ENCODE data around the gene HMCN2.
"Not testable (repeated sequence)": the region's sequence is repeated elsewhere in the genome, so short reads cannot be mapped to it uniquely, and the experiment has no call there.

The HMCN2 gene

DNA sequence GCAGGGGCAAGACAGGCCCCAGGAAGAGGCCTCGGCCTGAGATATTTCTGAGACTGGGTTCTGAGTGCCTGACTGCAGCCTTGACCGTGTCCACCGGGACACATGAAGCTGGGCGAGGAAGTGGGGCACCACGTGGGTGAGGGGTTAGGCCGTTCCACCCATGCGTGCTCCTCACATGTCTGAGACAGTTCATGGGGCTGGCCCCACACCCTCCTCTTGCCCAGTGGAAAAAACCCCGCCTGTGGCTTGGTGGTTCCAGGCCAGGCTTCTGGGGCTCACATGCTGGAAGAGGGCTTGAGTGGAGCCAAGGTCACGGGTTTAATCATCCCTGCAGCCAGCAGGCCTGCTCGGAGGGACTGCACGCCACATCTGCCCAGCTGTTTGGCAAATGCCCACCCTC, 11.4 kb downstream of the HMCN2 start:
- peaks cover 38% of the 10 kb centered on the region for H3K27me3 ChIP-seq (ENCODE audit: insufficient read depth, low read depth)
- no peaks in the 10 kb centered on the region for H3K36me3 ChIP-seq (ENCODE audit: insufficient read depth)

DNA sequence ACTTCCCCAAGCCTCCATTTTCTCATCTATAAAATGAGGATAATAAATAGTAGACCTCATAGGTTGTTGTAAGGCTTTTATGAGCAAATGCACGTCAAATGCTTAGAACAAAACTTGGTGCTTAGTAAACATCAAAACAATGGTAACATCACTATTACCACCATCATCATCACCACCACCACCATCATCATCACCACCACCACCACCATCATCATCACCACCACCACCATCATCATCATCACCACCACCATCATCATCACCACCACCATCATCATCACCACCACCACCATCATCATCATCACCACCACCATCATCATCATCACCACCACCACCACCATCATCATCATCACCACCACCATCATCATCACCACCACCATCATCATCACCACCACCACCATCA, 12.0 kb downstream of the HMCN2 start:
- not testable (repeated sequence) for H3K27ac ChIP-seq; H4K20me1 ChIP-seq (ENCODE audit: insufficient read depth); H3K4me1 ChIP-seq (ENCODE audit: low read depth, poor library complexity, severe bottlenecking); H3K4me3 ChIP-seq (IDR thresholded peaks at IDR 0.05; ENCODE audit: insufficient read depth, low read depth, low read length); H2AFZ ChIP-seq (ENCODE audit: low read depth); H3K9ac ChIP-seq; H3K79me2 ChIP-seq (ENCODE audit: insufficient read depth, low read depth); H3K4me2 ChIP-seq; H3K36me3 ChIP-seq (ENCODE audit: insufficient read depth)
- peaks cover 38% of the 10 kb centered on the region for H3K27me3 ChIP-seq (ENCODE audit: insufficient read depth, low read depth)

More for the DNA sequence above, 11.4 kb downstream of the HMCN2 start:
- Histone ChIP-seq H3K27ac (no peak overlapping the region), H3K9ac (no peak overlapping the region), H3K79me2 (ENCODE audit: insufficient read depth, low read depth) (no peaks in the 10 kb centered on the region), H3K4me3 (IDR thresholded peaks at IDR 0.05; ENCODE audit: insufficient read depth, low read depth, low read length) (no peak overlapping the region), H4K20me1 (ENCODE audit: insufficient read depth) (no peaks in the 10 kb centered on the region), H2AFZ (ENCODE audit: low read depth) (no peak overlapping the region), H3K4me1 (ENCODE audit: low read depth, poor library complexity, severe bottlenecking) (no peaks in the 10 kb centered on the region), H3K4me2 (no peak overlapping the region)
- TF ChIP-seq, protein P1, sequence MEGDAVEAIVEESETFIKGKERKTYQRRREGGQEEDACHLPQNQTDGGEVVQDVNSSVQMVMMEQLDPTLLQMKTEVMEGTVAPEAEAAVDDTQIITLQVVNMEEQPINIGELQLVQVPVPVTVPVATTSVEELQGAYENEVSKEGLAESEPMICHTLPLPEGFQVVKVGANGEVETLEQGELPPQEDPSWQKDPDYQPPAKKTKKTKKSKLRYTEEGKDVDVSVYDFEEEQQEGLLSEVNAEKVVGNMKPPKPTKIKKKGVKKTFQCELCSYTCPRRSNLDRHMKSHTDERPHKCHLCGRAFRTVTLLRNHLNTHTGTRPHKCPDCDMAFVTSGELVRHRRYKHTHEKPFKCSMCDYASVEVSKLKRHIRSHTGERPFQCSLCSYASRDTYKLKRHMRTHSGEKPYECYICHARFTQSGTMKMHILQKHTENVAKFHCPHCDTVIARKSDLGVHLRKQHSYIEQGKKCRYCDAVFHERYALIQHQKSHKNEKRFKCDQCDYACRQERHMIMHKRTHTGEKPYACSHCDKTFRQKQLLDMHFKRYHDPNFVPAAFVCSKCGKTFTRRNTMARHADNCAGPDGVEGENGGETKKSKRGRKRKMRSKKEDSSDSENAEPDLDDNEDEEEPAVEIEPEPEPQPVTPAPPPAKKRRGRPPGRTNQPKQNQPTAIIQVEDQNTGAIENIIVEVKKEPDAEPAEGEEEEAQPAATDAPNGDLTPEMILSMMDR (conservative IDR thresholded peaks at IDR 0.05; ENCODE audit: low read depth, low read length), result no peak

DNA sequence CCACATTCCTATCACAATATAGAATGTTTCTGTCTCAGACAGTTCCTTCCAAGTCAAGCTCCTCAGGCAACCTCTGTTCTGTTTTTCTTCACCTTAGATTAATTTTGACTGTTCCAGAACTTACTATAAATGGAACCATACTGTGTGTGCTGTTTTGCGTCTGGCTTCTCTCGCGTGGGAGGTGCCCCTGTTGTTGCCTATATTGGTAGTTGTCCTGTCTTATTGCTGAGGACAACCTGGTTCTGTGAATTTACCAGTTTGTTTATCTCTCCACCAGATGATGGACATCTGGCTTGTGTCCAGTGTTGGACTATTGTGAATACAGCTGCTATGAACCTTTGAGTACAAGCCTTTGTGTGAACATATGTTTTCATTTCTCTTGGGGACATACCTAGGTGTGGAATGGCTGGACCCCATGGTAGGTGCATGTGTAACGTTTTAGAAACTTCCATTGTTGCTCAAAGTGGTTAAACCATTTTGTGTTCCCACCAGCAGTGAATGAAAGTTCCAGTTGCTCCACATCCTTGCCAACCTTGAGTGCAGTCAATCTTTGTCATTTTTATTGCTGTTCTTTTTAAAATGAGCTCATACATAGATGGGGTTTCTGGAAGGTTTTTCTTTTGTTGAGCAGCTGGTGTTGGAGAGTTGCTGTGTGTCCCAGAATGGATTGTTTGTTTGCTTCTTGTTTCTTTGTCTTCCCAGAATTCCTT, 18.1 kb downstream of the HMCN2 start:
- no peak overlapping the region for H3K4me2 ChIP-seq
- H4K20me1 ChIP-seq (ENCODE audit: insufficient read depth), result no peaks in the 10 kb centered on the region
- no peaks in the 10 kb centered on the region for H3K4me1 ChIP-seq (ENCODE audit: low read depth, poor library complexity, severe bottlenecking)
- no peaks in the 10 kb centered on the region for H3K36me3 ChIP-seq (ENCODE audit: insufficient read depth)
- TF ChIP-seq, protein P1 (conservative IDR thresholded peaks at IDR 0.05; ENCODE audit: low read depth, low read length), result no peak
- H3K27ac ChIP-seq, result no peak overlapping the region
- H3K9ac ChIP-seq, result no peak overlapping the region
- no peaks in the 10 kb centered on the region for H3K79me2 ChIP-seq (ENCODE audit: insufficient read depth, low read depth)
- H2AFZ ChIP-seq (ENCODE audit: low read depth), result no peak overlapping the region
- no peak overlapping the region for H3K4me3 ChIP-seq (IDR thresholded peaks at IDR 0.05; ENCODE audit: insufficient read depth, low read depth, low read length)
- peaks cover 75% of the 10 kb centered on the region for H3K27me3 ChIP-seq (ENCODE audit: insufficient read depth, low read depth)

DNA sequence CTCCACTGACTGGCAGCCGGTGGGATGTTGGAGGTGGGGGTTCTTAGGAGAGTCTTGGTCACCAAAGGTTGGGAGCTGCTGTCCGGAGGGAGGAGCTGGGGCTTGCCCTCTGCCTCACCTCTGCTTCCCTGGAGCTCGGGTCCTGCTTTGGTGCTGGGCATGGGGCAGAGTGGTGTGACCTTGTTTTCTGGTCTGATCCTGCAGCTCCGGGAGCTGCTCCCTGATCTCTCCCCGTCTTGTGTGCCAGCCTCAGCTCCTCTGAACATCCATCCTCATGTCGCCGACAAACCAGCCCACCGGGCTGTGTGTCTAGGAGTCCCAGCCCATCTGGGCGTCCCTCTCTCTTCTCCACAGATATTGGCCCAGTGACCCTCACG, 18.7 kb downstream of the HMCN2 start:
- H3K27ac ChIP-seq, result no peak overlapping the region
- H2AFZ ChIP-seq (ENCODE audit: low read depth), result no peak overlapping the region
- H3K36me3 ChIP-seq (ENCODE audit: insufficient read depth), result no peaks in the 10 kb centered on the region
- no peak overlapping the region for H3K4me3 ChIP-seq (IDR thresholded peaks at IDR 0.05; ENCODE audit: insufficient read depth, low read depth, low read length)
- no peak overlapping the region for H3K9ac ChIP-seq
- H3K27me3 ChIP-seq (ENCODE audit: insufficient read depth, low read depth), result peaks cover 81% of the 10 kb centered on the region
- TF ChIP-seq, protein P1 (conservative IDR thresholded peaks at IDR 0.05; ENCODE audit: low read depth, low read length), result no peak
- no peaks in the 10 kb centered on the region for H3K4me1 ChIP-seq (ENCODE audit: low read depth, poor library complexity, severe bottlenecking)
- H3K79me2 ChIP-seq (ENCODE audit: insufficient read depth, low read depth), result no peaks in the 10 kb centered on the region
- no peaks in the 10 kb centered on the region for H4K20me1 ChIP-seq (ENCODE audit: insufficient read depth)
- H3K4me2 ChIP-seq, result no peak overlapping the region

DNA sequence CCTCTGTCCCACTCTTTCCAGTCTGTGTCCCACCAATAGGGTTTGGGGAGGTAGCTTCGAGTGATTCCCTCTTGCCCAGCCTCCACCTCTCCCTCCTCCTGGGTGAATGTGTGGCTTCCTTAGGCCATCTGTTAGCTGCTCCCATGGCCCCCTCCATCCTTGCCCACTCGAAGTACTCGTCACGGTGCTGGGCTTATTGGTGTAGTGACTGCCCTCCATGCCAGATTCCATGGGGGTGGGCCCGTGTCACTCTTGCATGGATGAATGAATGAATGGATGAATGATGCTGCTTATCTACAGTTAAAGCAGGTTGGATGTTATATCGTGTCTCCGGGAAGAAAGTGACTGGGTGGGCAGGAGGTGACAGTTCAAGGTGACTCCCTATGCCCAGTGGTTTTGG, 19.1 kb downstream of the HMCN2 start:
- no peak overlapping the region for H2AFZ ChIP-seq (ENCODE audit: low read depth)
- no peaks in the 10 kb centered on the region for H3K4me1 ChIP-seq (ENCODE audit: low read depth, poor library complexity, severe bottlenecking)
- TF ChIP-seq, protein P1 (conservative IDR thresholded peaks at IDR 0.05; ENCODE audit: low read depth, low read length), result no peak
- no peak overlapping the region for H3K9ac ChIP-seq
- no peak overlapping the region for H3K4me2 ChIP-seq
- H3K36me3 ChIP-seq (ENCODE audit: insufficient read depth), result no peaks in the 10 kb centered on the region
- no peaks in the 10 kb centered on the region for H4K20me1 ChIP-seq (ENCODE audit: insufficient read depth)
- no peaks in the 10 kb centered on the region for H3K79me2 ChIP-seq (ENCODE audit: insufficient read depth, low read depth)
- no peak overlapping the region for H3K4me3 ChIP-seq (IDR thresholded peaks at IDR 0.05; ENCODE audit: insufficient read depth, low read depth, low read length)
- peaks cover 81% of the 10 kb centered on the region for H3K27me3 ChIP-seq (ENCODE audit: insufficient read depth, low read depth)
- no peak overlapping the region for H3K27ac ChIP-seq
